HG03460 (cell line): ENCODE measurements around the gene RNF224.

Experiments
- ATAC-seq: cut with Tn5 transposase; IDR thresholded peaks from one replicate; pipeline ENCODE4 v1.9.1; 2021; ENCODE audit not compliant: unreplicated experiment

Gene RNF224

DNA sequence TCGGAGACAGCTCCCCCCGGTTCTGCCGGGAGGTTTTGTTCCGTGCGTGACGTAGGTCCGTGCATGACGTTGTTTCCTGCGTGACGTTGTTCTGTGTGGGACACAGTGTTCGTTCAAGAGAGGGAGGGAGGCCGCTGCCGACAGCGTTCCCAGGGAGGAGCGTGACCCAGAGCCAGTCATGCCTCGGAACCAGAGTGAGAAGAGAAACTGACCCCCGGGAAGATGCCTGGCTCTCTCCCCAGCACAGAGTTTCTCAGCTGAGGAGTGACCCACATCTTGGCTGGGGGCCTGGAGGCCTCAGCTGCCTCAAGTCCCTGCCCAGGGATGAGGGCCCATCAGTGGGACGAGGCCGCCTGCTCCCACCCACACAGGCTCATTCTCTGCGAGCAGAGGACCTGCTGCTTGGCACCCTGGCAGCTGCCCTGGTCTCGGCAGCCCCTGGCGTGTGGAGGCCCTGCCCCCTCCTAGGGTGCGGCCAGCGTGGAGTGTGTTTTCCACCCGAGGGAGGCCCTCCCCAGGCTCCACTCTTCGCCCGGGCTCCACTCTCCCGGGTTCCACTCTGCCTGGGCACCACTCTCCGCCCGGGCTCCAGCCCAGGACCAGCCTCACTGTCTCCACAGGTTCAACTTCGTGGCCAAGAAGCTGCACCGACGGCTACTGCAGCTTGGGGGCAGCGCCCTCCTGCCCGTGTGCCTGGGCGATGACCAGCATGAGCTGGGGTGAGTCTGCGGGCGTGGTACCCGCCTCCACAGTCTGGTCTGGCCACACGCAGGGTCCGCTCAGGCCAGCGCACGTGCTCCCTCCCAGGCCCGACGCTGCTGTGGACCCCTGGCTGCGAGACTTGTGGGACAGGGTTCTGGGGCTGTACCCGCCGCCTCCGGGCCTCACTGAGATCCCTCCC lies 13.9 kb upstream of the RNF224 start:
- no peak for ATAC-seq

DNA sequence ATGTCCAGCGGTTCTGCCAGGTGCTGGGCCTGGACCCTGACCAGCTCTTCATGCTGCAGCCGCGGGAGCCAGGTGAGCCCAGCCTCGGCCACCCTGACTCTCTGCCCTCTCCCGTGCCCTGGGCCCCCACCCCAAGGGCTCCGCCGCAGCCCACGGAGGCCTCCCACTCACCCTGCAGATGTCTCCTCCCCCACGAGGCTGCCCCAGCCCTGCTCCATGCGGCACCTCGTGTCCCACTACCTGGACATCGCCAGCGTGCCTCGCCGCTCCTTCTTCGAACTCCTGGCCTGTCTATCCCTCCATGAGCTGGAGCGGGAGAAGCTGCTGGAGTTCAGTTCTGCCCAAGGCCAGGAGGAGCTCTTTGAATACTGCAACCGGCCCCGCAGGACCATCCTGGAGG lies 12.7 kb upstream of the RNF224 start:
- no peak for ATAC-seq

- ATAC-seq, result no peak
Observed at GRCh38 chr9:137215196-137215986, 11.9 kb upstream of the RNF224 start.

DNA sequence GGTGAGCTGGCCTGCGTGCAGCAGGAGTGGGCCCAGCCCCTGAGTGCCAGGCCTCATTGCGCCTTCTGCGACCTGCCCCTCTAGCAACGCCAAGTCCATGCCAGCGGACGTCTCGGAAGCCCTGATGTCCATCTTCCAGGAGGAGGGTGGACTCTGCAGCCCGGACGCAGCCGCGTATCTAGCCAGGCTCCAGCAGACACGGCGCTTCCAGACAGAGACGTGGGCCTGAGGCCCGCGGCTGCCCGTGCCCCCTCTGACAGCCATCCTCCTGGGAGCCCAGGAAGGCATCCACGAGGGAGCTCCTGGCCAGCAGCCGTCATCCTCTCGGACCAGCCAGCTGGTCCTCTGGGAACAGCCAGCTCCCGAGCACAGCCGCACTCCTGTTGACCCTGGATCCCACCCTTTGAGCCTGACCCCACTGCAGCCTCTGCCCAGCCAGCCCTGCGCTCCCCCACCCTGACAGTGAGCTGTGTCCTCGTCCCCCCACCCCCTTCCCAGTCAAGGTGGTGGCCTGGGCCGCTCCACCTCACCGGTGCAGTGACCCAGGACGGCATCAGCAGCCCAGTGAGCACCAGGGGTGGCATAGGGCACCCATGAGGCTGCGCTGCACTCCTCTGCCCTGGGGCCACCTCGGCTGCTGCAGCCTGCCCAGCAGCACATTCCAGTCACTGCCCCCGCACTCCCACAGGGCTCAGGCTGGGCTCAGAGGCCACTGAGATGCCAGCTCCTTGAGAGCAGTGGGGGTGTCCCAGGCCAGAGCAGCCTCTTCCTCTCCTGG lies 10.9 kb upstream of the RNF224 start:
- no peak for ATAC-seq

DNA sequence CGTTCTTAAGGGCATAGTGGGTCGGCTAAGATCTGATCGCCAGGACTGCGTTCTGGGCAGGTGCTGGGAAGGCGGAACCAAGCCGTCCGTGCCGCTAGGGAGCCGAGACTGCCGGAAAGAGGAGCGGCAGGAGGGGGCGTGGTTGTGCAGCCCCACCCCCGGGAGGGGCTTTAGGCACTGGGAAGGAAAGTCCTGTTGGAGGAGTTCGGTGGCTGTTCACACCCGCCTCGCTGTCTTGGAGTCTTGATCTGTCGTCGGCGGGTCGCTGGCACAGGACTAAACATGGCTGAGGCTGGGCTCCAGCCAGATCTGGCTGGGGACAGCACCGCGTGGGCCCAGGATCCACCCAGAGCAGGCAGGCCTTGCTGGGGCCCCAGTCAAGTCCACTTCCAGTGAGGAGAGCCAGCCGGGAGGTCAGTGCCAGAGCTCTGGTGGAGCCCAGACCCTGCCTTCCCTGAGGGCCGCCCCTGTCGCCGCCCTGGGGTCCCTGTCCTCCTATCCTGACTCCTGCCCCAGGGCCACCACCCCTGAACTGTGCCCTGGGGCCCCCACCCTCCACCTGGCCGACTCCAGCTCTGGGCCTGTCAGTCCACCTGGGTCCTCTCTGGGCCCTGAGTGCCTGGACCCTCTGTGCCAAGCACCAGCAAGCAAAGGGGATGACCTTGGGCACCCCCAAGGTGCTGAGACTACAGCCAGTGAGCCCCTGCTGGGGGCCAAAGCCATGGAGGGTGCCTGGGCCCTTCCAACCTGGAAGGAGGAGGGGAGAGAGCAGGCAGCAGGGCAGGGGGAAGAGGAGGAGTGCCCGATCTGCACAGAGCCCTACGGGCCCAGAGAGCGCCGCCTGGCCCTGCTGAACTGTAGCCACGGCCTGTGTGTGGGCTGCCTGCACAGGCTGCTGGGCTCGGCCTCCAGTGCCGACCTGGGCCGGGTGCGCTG lies 9.8 kb upstream of the RNF224 start:
- no peak for ATAC-seq

GRCh38 chr9:137218212-137218753 lies 9.0 kb upstream of the RNF224 start:
- no peak for ATAC-seq

GRCh38 chr9:137218754-137219271 lies 8.5 kb upstream of the RNF224 start:
- no peak for ATAC-seq

- ATAC-seq, result no peak
Observed at GRCh38 chr9:137219757-137220316, 7.5 kb upstream of the RNF224 start.

GRCh38 chr9:137220317-137221094 lies 6.8 kb upstream of the RNF224 start:
- no peak for ATAC-seq

DNA sequence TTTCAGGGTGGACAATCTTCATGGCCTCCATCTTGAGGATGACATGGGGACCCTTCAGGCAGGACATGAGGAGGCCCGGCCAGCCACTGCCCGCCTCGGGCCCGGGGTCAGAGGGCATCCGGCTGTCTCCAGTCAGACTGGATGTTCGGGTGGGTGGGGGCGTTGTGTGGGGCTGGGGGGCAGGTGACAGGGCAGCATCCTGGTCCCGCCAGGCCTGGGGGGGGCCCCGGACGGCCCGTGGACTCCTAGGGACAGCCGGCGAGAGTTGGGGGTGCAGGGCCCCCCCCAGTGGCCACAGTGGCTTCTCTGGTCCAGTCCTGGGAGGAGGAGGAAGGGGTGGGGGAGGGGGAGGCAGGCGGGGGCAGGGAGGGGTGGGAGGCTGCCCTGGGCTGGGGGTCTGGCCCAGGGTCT lies 6.2 kb upstream of the RNF224 start:
- ATAC-seq, result no peak

DNA sequence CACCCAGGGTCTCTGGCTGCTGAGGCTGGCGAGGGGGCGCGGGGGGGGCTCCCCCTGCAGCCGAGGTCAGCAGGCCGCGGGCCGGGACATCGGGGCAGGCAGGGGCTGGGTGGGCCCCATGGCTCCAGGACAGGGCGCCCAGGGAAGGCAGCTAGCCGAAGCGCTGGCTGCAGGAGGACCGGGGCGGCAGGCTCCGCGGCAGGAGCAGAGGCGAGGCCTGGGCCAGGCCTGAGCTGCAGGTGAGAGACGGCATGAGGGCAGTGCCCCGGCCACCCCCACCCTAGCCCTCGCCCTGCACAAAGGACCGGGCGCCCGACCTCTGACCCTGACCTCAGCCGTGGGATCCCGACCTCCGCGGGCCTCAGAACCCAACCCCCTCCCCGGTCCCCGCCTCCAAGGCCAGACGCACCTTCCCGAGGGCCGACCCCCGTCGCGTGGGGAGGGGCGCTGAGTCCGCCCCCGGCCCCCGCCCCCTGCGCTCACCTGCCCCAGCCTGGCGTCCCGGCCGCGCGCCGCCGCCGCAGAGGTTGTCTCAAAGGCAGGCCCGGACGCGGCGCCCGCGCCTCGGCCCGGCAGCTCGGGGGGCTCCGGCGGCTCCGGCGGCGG lies 5.7 kb upstream of the RNF224 start:
- ATAC-seq, result no peak

DNA sequence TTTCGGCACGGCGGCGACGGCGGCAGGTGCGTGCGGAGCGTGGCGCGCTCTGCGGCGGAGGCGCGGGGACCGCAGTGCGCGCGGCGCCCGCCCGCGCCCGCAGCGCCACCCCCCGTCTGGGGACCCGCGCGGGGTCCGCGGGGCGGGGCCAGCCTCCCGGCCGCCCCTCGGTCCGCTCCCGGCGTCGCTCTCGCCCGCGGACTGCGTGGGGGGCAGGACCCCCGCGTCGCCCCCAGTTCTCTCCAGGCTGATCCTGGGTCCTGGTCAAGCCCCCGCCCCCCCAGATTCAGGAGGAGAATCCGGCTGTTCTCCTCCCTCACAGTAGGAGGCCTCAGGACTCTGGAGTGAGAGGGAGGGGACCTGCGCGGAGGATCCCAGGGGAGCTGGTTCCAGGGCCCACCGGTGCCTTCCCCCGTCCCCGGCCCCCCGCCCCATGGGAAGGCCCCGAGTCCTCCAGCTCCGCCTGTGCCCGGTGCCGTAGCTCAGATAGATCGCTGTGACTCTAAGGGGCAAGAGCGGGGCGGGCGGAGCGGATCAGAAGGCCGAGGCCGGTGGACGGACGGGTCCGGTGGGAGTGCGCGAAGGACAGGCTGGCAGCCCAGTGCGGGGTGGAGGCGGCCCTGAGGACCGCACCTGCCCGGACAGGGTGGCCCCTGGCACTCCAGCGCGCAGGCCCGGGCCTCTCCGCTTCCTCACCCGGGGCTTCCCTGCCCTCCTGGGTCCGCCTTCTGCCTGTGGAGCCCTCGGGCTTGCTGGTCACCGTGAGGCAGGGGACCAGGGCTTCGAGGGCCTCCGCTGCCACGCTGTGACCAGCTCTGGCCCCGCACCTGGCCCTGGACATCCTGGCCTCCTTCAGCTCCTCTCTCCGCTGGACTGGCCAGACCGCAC lies 4.9 kb upstream of the RNF224 start, which contains the start of gene RNF208:
Gene RNF208, minus strand, starts transcription at position 51 of the 888 bp plus-strand sequence. CDS start 1,028 bp downstream, outside the sequence.
- no peak for ATAC-seq

DNA sequence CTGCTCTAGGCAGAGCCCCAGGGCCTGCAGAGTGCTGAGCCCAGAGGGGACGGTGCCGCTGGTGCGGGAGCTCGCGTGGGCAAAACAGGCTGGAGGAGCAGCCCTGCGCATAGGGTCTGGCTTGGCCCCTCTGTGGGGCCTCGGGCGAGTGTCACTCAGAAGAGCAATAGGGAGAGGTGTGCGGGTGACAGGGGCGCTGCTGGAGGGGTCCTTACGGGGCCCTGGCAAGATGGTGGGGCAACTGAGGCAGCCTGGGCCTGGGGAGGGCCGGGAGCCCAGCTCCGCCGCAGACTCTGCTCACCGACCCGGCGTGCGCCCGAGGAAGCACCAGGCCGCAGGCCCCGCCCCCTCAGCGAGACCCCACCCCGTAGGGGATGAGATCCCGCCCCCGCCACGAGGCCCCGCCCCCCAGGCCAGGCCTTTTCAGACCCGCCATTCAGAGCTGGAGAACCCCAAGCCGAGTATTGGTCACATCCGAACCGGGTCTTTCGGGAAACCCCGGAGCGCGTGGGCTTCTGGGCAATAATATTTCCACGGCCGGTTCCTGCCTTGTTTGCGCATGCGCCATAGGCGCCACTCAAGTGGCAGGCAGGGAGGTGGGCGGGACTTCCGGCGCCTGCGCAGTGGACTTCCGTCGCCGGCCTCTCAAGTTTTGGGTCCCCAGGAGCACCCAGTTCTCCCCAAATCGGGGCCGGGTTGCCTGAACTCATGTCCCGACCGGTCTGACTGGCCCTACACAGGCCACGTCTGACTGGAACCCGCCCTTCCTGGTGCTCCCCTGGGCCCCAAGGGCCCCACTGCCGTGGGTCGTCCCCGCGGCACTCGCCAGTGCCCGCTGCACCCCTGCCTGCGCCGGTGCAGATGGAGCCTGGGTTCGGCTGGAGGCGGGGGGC lies 4.0 kb upstream of the RNF224 start:
- peak; percentile 65 for ATAC-seq

DNA sequence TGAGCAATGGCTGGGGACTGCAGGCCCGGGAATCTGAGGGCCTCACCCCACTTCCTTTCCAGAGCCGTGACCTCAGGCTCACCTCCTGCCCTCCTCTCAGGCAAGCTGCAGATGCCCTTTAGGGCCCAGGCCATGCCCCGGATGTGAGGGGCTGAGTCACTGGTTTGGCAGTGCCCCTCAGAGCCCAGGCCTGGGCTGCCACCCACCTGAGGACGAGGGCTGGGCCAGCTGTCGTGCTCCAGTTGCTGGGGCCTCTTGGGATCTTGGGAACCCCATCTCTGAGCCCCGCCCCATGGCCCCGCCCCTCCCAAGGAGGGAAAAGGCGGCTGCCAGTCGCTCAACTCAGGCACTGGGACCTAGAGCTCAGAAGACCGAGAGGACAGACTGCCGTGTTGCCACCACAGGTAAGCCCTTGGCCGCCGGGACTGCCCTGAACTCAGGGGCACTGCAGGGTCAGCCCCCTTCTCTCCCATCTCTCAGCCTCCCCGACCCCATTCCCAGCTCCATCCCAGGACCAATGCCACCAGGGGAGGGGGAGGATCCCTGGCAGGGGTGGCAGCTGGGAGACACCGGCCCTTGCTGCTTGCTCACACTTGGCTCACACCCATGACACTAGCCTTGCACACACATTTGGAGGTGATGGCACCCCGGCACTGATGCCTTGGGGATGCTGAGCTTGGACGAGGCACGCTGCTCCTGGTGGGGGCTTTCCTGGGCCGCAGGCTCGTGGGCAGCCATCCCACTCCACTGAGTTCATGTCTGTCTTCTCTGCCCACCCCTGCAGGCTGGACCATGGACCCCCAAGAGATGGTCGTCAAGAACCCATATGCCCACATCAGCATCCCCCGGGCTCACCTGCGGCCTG lies 2.2 kb upstream of the RNF224 start, which contains the start of gene CYSRT1:
Gene CYSRT1, plus strand, starts transcription at position 345 of the 865 bp plus-strand sequence. Its CDS starts 448 bp downstream, at position 793.
- no peak for ATAC-seq
